Duodenal mucosa (tissue), 2 donors: ENCODE results near the gene TNS4.
"Not testable (repeated sequence)": the region's sequence is repeated elsewhere in the genome, so short reads cannot be mapped to it uniquely, and the experiment has no call there.

Source experiments
- H3K27ac ChIP-seq: one replicate; pipeline ENCODE4 v1.7.0; 2013; ENCODE audit warnings: low read depth, low read length
- H3K27me3 ChIP-seq, 2 donors: one replicate each; pipeline ENCODE4 v1.7.0; 2013; ENCODE audit warnings: low read length in 2 of 2, control low read depth in 1 of 2; ENCODE audit not compliant: insufficient read depth in 2 of 2, control insufficient read depth in 1 of 2
- H3K36me3 ChIP-seq, 2 donors: one replicate each; pipeline ENCODE4 v1.7.0; 2013; ENCODE audit warnings: low read length in 2 of 2, control low read depth in 1 of 2; ENCODE audit not compliant: insufficient read depth in 2 of 2, control insufficient read depth in 1 of 2
- H3K4me1 ChIP-seq, 2 donors: one replicate each; pipeline ENCODE4 v1.7.0; 2013; ENCODE audit warnings: low read length in 2 of 2, control low read depth in 1 of 2; ENCODE audit not compliant: insufficient read depth in 2 of 2, control insufficient read depth in 1 of 2
- H3K4me3 ChIP-seq, 2 donors: one replicate each; pipeline ENCODE4 v1.7.0; 2013; ENCODE audit warnings: low read length in 2 of 2, low read depth in 1 of 2
- H3K9ac ChIP-seq, 2 donors: one replicate each; pipeline ENCODE4 v1.7.0; 2013; ENCODE audit warnings: low read length in 2 of 2, low read depth in 1 of 2
- H3K9me3 ChIP-seq, 2 donors: one replicate each; pipeline ENCODE4 v1.7.0; 2013; ENCODE audit warnings: low read length in 2 of 2, control low read depth in 1 of 2; ENCODE audit not compliant: control insufficient read depth in 1 of 2

The TNS4 gene, protein sequence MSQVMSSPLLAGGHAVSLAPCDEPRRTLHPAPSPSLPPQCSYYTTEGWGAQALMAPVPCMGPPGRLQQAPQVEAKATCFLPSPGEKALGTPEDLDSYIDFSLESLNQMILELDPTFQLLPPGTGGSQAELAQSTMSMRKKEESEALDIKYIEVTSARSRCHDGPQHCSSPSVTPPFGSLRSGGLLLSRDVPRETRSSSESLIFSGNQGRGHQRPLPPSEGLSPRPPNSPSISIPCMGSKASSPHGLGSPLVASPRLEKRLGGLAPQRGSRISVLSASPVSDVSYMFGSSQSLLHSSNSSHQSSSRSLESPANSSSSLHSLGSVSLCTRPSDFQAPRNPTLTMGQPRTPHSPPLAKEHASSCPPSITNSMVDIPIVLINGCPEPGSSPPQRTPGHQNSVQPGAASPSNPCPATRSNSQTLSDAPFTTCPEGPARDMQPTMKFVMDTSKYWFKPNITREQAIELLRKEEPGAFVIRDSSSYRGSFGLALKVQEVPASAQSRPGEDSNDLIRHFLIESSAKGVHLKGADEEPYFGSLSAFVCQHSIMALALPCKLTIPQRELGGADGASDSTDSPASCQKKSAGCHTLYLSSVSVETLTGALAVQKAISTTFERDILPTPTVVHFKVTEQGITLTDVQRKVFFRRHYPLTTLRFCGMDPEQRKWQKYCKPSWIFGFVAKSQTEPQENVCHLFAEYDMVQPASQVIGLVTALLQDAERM

DNA sequence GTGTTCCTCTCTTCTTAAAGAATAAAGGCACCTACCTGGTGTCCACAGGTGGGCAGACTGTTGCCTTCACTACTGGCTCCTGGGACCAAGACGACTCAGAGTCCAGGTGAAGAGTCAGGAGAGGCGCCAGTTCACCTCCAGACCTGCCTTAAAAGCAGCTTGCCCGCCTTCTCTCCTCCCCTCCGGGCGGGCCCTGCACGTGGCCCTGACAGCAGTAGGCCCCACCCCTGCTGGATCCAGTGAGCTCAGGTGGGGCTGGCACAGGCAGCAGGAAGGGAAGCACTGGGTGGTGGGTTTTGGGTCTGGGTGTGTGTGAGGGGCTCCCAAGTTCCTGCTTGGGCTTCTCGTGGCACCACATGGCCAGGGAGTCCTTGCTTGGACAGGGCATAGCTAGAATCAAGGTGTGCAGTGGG, at the start of gene TNS4:
Gene TNS4, minus strand, starts transcription at position 125 of the 413 bp plus-strand sequence. CDS start 5,198 bp downstream, outside the sequence.
- no peaks in the 10 kb centered on the region for H3K9me3 ChIP-seq
- no peaks in the 10 kb centered on the region for H3K27me3 ChIP-seq
- H3K4me1 ChIP-seq: peaks cover 20 to 25% of the 10 kb centered on the region in 2 donors
- H3K4me3 ChIP-seq: peak within 1 kb of the TSS in 1 of 2 donors; percentile 52
- no peaks in the 10 kb centered on the region for H3K36me3 ChIP-seq
- H3K9ac ChIP-seq: peak within 1 kb of the TSS in 1 of 2 donors; percentile 6
- no peak within 1 kb of the TSS for H3K27ac ChIP-seq

DNA sequence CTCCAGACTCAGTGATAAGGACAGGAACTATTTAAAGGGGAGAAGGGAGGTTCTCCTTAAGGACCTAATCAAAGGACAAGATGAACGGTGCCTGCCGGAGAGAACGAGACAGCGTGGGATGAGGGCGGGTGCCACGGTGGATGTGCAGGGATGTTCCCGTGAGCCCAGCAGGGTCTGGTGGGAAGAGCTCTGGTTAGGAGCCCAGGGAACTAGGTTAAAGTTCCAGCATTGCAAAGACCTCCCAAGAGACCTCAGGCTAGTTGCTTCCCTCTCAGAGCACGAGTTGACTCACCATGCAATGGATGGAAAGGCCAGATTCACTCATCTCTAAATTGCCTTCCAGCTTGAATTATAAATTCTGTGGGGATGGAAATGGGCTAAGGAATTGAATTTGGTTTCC, 49.2 kb upstream of the TNS4 start:
- H3K27me3 ChIP-seq: no peaks in the 10 kb centered on the region

DNA sequence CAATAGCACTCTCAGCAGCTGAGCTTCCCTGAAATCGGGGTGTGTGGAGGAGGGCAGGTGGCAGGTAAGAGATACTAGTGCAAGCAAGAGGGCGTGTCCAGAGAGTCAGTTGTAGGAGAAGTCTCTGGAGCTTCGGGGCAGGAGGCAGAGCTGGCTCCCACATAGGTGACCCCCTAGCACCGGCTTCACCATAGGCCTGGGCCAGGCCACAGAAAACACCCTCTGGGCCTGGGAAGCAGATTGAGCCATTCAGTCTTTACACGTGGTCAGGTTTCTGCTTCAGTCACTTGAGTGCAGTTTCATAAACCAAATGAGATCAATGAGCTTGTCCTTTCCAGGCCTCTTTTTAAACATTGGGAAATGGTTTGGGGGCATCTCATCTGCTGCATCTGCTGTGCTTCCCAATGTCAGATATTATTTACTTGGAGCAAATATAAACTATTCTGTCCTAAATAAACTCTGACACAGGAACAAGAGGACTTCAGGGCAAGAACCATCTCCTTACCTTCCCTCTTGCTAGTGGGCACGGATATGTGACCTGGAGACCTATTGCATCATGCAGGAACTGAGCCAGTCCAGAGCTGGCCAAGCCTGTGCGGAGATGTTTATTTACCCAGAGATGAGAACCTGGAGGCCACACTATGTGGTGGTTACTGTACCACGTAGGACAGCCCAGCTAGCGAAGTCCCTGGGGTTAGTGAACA, 47.7 kb upstream of the TNS4 start:
- no peak overlapping the region for H3K4me3 ChIP-seq
- H3K36me3 ChIP-seq: no peaks in the 10 kb centered on the region
- H3K9ac ChIP-seq: peak overlapping the region in 1 of 2 donors; percentile 12
- no peaks in the 10 kb centered on the region for H3K9me3 ChIP-seq
- peak overlapping the region; percentile 39 for H3K27ac ChIP-seq
- H3K27me3 ChIP-seq: no peaks in the 10 kb centered on the region
- H3K4me1 ChIP-seq: peaks cover 34 to 35% of the 10 kb centered on the region in 2 donors

More for the DNA sequence above, 49.2 kb upstream of the TNS4 start:
- Histone ChIP-seq H3K9me3 (no peaks in the 10 kb centered on the region), H3K4me1 (peaks cover 44% of the 10 kb centered on the region in 2 donors), H3K36me3 (no peaks in the 10 kb centered on the region), H3K27ac (peak overlapping the region; percentile 45), H3K9ac (no peak overlapping the region), H3K4me3 (no peak overlapping the region)

DNA sequence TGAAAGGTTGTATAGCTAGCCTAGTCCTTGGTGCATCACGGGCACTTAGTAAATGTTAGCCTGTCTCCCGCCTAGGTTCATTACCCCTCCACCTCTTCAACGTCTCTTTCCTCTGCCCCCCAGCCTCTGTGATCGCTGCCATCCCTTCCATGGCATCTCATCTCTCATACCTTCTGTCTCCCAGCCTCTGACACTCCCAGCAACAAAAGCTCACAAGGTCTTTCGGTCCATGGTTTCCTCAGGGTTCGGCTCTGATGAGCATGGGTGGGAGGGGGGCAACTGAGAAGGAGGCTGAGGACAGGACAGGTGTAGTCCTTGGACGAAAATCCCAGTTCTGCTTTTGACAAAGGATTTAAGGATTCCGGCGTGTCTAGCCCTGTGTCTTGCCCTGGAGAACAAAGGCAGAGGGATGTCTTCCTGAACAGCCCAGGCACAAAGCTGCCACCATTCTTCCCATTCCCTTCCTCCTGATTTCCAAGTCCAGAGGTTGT, 47.1 kb upstream of the TNS4 start:
- H3K9ac ChIP-seq: peak overlapping the region in 1 of 2 donors; percentile 12
- no peaks in the 10 kb centered on the region for H3K9me3 ChIP-seq
- peak overlapping the region; percentile 39 for H3K27ac ChIP-seq
- H3K4me1 ChIP-seq: peaks cover 31% of the 10 kb centered on the region in 2 donors
- no peaks in the 10 kb centered on the region for H3K27me3 ChIP-seq
- no peaks in the 10 kb centered on the region for H3K36me3 ChIP-seq
- no peak overlapping the region for H3K4me3 ChIP-seq

DNA sequence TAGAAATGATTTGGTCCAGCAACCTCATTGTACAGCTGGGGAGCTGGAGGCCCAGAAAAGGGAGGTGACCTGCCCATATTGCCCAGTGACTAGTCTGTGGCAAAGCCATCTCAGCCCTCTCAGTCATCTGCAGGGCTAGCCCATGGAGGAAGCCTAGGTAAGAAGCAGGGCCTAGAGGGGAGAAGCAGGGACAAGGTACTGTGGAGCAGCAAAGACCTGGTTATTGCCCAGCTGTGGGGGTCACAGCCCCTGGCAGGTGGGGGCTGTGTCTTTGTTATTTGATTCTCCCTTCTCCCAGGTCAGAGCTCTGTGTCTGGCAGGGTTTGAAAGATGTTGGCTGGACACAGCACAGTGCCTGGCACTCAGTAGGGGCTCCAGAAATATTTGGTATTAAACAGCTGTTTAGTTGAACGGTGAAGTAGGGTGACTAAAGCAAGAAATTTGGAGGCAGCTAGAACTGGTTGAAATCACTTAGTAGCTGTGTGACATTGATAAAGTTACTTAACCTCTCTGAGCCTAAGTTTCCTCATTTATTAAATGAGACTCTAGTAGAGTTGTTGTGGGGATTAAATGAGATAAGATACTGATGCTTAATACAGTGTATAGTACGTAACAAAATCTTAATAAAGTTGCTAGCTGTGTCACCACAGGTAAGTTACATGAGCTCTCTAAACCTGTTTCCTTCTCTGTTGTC, 46.5 kb upstream of the TNS4 start:
- no peaks in the 10 kb centered on the region for H3K9me3 ChIP-seq
- no peak overlapping the region for H3K27ac ChIP-seq
- H3K36me3 ChIP-seq: no peaks in the 10 kb centered on the region
- H3K4me3 ChIP-seq: no peak overlapping the region
- H3K9ac ChIP-seq: peak overlapping the region in 1 of 2 donors; percentile 12
- H3K4me1 ChIP-seq: peaks cover 31 to 33% of the 10 kb centered on the region in 2 donors
- no peaks in the 10 kb centered on the region for H3K27me3 ChIP-seq

DNA sequence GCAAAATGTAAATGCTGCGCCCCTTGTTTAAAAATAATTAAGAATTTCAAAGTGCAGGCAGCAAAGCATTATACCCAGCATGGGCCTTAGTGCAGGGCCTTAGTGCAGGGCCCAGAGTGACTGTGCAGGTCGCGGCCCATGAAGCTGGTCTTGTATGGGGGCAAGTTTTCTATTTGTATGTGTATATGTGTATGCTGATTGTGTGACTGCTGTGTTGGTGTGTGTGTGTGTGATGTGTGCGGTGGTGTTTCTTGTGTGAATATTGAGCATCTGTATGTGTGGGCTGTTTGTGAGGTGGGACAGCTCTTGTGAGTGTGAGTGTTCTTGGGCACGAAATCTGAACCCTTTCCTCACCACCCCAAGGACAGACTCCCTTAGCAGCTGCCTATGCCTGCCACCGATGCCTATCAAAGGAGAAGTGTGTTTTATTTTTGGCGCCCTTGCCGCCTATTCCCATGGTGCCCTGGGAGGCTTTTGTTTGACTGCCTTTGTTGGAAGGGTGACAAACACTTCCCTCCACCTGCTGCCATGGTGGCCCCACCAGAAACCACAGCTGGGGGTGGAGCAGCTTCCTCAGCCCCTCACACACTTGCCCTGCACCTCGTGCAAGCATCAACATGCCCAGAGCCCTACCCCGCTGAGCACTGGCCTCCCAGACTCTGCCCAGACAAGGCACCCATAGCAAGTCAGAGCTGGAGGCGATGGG, 45.8 kb upstream of the TNS4 start:
- H3K4me1 ChIP-seq: peaks cover 34 to 35% of the 10 kb centered on the region in 2 donors
- no peak overlapping the region for H3K4me3 ChIP-seq
- H3K27me3 ChIP-seq: no peaks in the 10 kb centered on the region
- no peak overlapping the region for H3K27ac ChIP-seq
- no peak overlapping the region for H3K9ac ChIP-seq
- no peaks in the 10 kb centered on the region for H3K9me3 ChIP-seq
- H3K36me3 ChIP-seq: no peaks in the 10 kb centered on the region

DNA sequence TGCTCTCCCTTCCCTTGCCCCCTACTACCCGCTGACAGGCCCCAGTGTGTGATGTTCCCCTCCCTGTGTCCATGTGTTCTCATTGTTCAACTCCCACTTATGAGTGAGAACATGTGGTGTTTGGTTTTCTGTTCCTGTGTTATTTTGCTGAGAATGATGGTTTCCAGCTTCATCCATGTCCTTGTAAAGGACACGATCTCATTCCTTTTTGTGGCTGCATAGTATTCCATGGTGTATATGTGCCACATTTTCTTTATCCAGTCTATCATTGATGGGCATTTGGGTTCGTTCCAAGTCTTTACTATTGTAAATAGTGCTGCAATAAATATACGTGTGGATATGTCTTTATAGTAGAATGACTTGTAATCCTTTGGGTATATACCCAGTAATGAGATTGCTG, 45.1 kb upstream of the TNS4 start:
- not testable (repeated sequence) for H3K9me3 ChIP-seq, H3K9ac ChIP-seq, H3K27me3 ChIP-seq, H3K36me3 ChIP-seq, H3K4me3 ChIP-seq, H3K27ac ChIP-seq
- H3K4me1 ChIP-seq: peaks cover 40 to 42% of the 10 kb centered on the region in 2 donors

DNA sequence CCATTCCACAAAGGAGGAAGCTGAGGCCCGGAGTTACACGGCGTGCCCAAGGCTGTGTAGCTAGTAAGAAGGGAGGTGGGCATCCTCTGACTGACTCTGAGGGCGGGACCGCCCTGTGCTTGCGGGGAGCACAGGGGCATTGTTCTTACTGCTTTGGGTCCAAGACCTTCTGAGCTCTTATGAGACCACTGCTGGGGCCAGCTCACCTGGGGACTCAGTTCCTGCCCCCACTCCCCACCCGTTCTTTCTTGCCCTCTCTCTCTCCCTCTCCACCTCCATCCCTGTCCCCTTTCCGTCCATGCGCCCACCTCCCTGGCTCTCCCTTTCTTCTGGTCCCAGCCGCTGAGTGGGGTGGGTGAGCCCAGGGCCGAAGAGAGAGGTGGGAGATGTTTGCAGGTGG, 44.2 kb upstream of the TNS4 start:
- no peaks in the 10 kb centered on the region for H3K27me3 ChIP-seq
- H3K9me3 ChIP-seq: no peaks in the 10 kb centered on the region

More for the DNA sequence above, 44.2 kb upstream of the TNS4 start:
- H3K36me3 ChIP-seq: no peaks in the 10 kb centered on the region
- H3K4me1 ChIP-seq: peaks cover 46 to 50% of the 10 kb centered on the region in 2 donors
- H3K4me3 ChIP-seq: no peak overlapping the region
- H3K9ac ChIP-seq: no peak overlapping the region
- H3K27ac ChIP-seq: no peak overlapping the region
